Fibroblast of skin of back (primary cell): ENCODE data around the gene GAK.
A peak's percentile ranks its signal among the peaks of the same experiment; 100 is the strongest.

Experiments used
- DNase-seq: peaks from one replicate; pipeline ENCODE4 v3.0.0-alpha.2; 2013

The GAK gene

DNA sequence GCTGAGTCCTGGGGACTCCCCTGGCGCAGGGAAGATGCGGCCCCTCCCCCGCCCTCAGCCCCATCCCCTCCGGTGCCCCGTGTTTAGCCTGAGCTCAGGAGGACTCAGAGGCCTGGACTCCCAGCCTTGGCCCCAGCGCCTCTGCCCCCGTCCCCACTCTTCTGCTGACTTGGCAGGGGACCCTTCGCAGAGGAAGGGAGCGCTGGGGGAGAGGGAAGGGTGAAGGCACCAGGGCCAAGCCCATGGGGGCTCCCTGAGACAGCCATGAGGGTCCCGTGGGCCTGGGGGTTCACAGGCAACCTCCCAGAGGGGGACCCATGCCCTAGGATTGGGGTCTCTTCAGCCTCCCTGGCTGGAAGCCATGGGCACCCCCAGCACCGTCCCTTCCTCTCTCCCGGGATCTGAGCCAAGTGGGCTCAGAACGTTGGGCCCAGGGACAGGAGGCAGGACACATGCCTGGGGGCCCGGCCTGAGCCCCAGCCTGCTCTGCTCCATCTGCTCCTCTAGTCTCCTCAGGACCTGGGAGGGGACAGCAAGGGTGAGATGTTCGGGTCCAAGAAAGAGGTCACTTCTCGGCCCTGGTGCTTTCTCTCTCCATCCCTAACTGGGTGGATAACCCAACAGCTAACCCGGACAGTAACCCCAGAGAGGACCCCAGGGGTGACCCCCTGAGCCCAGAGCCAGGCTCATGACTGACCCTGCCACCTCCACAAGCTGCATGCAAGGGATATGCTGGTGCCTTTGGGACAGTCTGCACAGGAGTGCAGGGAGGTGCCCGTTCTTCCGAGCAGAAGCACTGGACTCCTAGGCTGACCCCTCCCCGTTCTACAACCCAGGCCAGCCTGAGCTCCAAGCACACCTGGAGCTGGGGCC lies 104.7 kb downstream of the GAK start:
- DNase-seq = no peak

GRCh38 chr4:826508-827208 lies 105.5 kb downstream of the GAK start:
- no peak for DNase-seq

DNA sequence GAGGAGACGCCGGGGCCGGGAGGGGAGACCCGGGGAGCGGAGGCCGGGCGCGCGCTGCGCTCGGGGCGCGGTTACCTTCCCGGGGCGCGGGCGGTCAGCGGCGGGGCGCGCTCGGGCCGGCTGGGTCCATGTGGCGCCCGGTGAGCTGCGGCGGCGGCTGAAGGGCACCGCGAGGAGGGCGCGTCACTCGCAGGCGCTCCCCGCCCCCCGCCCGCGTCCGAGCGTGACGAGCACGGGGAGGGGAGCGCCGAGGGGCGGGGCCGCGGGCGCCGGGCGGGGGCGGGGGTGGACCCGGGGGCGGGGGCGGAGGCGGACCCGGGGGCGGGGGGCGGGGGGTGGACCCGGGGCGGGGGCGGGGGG lies 106.2 kb downstream of the GAK start, which contains the start of gene CPLX1:
TSS of gene CPLX1 (minus strand) at position 159 of the 360 bp plus-strand sequence. CDS start 1,607 bp downstream, outside the sequence.
- no peak for DNase-seq

DNA sequence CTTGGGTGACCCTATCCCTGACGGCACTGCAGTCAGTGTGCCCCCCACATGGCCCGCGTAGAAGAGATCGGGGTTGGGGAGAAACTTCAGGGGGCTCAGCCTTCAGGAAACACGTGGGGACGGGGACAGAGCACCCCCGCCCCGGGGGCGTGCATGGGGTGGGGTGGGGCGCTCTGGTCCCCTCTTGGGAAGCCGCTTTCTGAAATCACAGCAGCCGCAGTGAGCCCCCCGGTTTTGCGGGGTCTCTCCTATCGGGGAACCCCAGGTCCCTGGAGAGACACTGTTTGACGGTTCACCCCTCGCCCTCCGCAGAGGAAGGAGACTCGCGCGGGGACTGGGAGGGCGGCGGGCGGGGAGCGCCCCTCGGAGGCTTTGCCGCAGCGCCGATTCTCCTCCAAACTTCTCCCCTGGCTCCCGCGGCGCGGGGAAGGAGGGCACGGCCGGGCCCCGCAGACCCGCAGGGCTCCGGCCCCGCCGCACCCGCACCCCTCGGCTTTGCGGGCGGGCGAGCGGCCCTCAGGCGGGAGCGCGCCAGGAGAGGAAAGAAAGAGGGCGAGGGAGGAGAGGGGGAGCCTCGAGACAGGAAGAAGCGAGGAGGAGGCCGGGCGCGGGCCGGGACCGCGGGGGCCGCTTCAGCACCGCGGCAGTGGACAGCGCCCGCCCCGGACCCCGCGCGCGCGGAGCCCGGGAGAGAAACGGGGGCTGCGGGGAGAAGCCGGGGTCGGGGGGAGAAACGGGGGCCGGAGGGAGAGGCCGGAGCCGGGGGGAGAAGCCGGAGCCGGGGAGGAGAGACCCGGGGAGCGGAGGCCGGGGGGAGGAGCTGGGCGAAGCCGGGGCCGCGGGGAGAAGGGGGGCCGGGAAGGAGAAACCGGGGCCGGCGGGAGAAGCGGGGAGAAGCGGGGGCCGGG lies 106.8 kb downstream of the GAK start:
- peak; percentile 27 for DNase-seq

DNA sequence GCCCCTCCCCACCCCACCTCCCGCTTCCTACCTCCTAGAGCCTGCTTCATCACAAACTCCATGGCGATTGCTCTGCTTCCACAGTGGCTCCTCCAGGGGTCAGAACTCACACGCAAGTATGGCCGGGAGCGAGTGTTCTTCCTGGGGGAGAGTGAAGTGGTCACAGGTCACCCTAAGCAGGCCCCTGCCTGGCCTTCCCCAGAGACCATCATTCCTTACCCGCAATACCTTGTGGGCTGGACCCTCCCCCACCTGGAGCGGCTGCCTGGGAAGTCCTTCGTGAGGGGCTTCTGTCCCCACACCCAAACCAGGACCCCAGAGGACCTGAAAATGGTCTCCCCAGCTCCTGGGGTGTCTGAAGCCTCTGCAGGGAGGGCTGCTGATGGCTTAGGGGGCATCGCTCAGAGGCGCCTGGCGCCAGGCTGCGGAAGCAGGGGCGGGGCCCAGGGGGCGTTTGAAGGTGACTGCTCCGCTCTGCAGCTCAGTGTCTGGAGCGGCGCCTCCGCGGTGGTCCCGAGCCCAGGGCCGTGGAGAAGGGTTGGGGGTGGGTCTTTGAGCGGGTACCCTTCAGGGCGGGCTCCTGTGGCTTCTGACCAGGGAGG lies 107.6 kb downstream of the GAK start:
- no peak for DNase-seq

- DNase-seq = no peak
These were observed 108.2 kb downstream of the GAK start for GRCh38 chr4:823761-824460.

DNA sequence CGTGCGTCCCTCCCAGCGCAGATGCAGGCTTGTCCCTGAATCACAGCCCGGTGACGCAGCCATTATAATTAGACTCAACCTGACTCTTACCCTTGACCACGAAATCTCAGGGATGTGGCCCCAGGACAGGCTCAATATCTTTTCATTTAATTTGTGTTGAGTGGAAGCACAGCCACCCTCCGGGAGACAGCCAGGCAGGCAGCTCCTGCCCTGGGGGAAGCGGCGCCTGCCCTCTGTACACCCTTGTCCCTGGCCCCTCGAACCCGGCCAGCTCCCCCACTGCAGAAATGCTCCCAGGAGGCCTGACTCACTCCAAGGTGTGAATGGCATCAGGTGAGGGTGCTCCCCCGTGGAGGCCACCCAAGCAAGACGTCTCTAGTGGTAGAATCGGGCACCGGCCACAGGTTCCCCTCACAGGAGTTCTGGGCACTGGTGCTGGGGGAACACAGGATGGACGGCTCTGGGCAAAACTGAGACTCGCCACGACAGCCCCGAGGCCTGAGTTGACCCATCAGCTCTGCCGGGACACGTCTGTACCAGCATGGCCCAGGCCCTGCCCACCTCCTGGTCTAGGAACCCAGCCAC lies 108.8 kb downstream of the GAK start:
- no peak for DNase-seq

DNA sequence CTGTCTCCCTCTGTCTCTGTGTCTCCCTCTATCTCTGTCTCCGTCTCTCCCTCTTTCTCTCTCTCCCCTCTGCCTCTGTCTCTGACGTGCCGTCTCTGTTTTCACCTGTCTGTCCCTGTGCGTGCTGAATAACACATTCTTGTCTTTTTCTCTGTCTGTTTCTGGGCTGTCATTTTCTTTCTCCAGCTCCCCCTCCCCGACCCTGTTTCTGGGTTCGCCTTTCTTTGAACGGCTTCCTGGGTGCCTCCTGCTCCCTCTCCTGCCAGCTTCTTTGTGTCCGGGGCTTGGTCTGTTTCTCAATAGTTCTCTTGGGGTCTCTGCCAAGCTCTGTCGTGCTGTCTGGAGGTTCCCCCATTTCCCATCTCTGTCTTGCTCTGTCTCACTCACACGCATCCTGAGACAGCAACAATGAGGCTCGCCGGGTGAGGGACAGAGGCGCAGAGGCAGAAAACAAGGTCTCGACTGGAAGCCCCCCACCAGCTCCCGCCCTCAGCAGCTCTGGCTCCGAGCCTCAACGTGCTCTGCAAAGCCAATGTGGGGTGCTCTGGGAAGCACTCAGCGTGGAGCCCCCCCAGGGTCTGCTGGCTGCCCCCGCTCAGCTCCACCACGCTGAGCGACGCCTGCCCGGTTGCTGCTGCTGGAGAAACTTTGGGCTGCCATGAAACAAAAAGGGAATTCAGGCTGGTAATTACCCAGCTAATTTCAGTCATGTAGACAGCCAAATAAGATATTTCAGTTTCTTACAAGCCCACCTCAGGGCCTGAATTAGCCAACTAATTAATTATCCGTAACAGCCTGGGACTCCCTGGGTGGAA lies 109.5 kb downstream of the GAK start:
- DNase-seq = no peak

DNA sequence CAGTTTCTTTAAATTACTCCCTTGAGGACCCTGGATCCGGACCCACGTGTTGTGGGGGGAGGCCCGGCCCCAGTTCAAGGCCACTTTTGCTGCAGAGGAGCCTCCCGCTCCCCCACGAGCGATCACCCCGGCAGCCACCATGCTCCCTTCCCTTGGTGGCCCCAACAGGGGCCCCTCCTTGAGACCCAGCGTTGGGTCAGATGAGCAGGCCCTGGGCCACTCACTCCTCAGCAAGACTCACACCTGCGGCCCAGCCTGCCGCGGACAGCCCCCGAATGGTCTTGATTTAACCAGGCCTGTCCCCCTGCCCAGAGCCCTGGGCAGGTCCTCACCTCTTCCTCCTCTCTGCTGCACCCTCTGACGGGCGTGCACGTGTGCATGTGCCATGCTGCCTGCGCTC lies 110.5 kb downstream of the GAK start:
- DNase-seq = no peak

DNA sequence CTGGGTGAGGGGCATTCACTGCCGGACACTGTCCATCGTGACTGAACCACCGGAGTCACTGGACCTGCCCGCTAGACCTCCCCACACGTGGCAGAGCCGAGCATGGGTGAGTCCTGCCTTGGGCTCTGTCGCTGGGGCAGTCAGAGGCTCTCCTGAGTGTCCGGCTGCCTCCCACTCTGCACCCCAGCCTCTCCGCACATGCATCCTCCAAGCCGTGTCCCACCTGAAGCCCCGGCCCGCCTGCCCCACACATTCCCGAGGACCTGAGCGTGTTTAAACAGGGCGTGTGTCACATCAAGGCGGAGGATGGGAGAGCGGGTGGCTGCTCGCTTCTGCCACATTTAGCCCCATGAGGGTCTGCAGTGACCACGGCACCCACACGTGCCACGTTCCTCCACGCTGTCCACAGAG lies 110.9 kb downstream of the GAK start:
- no peak for DNase-seq

DNA sequence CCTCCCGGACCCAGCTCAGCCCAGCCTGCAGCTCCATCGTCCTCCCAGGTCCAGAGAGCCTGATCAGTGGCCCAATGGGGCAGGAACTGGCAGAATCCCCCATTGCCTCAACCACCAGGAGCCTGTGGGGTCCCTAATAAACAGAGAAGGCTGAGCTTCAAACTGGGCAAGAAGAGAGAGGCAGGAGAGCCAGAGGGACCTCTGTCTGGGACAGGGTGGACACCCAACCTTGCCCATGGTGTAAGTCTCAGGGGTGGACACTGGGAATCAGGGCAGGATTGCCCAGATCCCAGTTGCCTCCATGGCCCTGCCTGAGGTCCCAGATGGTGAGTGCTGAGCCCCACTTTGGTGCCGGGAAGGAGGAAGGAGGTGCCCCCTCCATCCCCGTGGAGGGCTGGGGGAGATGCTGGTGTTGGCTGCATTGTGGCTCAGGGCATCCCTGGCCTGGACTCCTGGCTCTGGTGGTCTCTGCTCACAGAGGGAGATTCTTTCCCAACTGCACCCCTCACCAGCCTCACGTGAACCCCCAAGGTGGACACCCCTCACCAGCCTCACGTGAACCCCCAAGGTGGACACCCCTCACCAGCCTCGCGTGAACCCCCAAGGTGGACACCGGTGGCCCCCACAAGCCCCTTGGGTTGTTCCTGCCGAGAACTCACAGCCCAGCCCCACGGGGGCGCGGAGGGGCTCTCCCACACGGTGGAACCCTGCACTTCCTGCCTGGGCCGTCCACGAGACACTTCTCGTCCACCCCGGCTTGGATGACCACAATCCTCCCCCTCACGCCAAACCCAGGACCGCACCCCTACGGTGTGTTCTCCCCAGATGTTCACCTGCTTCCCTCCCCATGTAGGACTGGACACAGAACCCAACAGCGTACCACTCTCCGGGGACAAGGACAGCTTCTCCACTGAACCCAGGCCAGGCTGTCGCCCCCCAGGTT lies 111.6 kb downstream of the GAK start:
- no peak for DNase-seq

GRCh38 chr4:819401-820229 lies 112.5 kb downstream of the GAK start:
- DNase-seq = no peak

GRCh38 chr4:818106-818921 lies 113.8 kb downstream of the GAK start:
- no peak for DNase-seq

- no peak for DNase-seq
These were observed 116.5 kb downstream of the GAK start for GRCh38 chr4:815464-816146.

DNA sequence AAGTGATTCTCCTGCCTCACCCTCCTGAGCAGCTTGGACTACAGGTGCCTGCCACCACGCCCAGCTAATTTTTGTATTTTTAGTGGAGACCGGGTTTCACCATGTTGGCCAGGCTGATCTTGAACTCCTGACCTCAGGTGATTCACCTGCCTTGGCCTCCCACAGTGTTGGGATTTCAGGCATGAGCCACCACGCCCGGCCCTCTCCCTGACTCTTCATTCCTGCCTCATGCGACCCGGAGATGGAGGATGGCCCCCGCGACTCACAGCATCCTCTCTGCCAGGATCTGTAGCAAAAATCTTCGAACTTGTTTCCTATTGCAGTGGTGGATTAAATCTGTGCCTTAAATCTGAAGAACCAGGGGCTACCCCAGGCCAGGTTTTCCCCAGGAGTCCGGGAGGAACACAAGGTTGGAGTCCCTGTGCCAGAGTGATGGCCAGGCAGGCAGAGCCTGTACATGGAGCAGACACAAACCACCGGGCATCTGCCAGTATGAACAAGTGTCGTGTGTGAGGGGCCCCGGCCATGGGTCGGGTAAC lies 117.7 kb downstream of the GAK start:
- no peak for DNase-seq

DNA sequence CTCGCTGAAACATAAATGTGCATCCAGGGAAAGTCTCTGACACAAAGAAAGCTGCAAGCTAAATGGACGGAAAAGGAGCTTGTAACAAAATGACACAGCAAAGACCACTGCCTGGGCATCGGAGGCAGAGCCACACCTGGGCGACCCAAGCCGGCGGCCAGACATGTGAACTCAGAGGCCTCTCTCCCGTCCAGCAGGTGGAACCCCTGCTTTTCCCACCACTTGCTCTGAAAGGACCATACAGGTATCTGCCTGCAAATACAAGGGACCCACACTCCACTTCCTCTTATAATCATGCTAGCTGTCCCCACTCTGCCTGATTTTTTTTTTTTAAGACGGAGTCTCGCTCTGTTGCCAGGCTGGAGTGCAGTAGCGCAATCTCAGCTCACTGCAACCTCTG lies 118.2 kb downstream of the GAK start:
- DNase-seq = no peak
